Gastrocnemius medialis (tissue), 4 donors: ENCODE results near the gene ATG9B.

ENCODE experiments used
- POLR2A ChIP-seq, 2 donors: fragments of 450-650 bp; IDR thresholded peaks; one replicate each; pipeline ENCODE4 v1.6.1; 2017; ENCODE audit warnings: antibody characterized with exemption in 2 of 2, mild to moderate bottlenecking in 2 of 2, moderate library complexity in 2 of 2
- TF ChIP-seq, protein P1 (sequence below), 5 experiments: fragments of 450-650 bp in 3 of 5; fragments of 200-600 bp in 2 of 5; sonication (generic) in 2 of 5; IDR thresholded peaks in 4 of 5; conservative IDR thresholded peaks in 1 of 5; 1 replicate in 4 of 5; 2 replicates in 1 of 5; pipeline ENCODE4 v1.5.1; 2016 to 2019; ENCODE audit warnings: antibody characterized with exemption in 5 of 5, mild to moderate bottlenecking in 3 of 5, moderate library complexity in 3 of 5

DNA sequence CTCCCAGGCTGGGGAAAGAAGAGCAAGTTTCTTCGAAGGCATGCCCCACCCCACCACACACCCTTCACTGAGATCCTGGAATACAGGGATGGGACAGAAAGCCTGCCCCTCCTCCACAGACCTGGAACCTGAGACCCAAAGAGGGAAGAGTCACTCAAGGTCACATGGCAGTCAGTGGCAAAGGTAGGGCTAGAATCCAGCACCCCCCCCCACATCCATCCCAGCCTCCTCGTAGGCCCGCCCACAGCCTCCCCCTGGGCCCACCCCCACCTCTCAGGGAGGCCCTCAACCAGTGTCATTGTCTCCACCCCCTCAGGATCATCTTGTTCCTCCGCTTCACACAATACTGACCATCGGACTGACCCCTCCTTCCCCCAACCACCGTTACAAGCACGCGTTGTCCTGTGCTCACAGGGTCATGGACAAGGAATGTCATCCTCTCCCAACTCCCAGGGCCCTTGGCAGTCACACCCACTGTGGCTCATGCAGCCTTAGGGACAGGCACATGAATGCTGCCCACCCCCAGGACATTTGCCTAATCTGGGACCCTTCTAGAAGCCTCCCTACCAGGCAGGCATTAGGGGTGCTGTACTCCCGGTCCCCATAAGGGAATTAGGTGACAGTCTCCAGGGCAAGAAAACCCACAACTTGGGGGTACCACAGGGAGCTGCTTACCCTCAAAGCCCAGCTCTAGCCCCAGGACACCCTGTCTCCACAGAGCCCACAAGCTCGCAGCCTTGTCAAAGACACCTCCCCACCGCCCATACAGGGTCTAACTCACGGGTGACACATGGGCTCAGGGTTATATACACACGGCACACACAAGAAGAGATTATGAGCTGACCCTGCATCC lies 47.5 kb downstream of the ATG9B start:
- no peak for TF ChIP-seq POLR2A (IDR thresholded peaks at IDR 0.05)
- TF ChIP-seq, protein P1, sequence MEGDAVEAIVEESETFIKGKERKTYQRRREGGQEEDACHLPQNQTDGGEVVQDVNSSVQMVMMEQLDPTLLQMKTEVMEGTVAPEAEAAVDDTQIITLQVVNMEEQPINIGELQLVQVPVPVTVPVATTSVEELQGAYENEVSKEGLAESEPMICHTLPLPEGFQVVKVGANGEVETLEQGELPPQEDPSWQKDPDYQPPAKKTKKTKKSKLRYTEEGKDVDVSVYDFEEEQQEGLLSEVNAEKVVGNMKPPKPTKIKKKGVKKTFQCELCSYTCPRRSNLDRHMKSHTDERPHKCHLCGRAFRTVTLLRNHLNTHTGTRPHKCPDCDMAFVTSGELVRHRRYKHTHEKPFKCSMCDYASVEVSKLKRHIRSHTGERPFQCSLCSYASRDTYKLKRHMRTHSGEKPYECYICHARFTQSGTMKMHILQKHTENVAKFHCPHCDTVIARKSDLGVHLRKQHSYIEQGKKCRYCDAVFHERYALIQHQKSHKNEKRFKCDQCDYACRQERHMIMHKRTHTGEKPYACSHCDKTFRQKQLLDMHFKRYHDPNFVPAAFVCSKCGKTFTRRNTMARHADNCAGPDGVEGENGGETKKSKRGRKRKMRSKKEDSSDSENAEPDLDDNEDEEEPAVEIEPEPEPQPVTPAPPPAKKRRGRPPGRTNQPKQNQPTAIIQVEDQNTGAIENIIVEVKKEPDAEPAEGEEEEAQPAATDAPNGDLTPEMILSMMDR (IDR thresholded peaks at IDR 0.05 in 4 of 5, conservative IDR thresholded peaks at IDR 0.05 in 1 of 5): no peak
